Hepatocyte (in vitro differentiated cells): ENCODE results near the gene TFF1. TPM values are rescaled to one million over a fixed set of nuclear protein-coding genes. Genes with fewer than 3 reads are reported as not detected.

Experiments used
- DNase-seq: peaks from one replicate; pipeline ENCODE4 v3.0.0-alpha.2; 2016; ENCODE audit warnings: low spot score
- H2AFZ ChIP-seq: fragments of 200-600 bp; sonication (generic); 2 replicates; pipeline ENCODE4 v1.6.0; 2016; ENCODE audit warnings: antibody characterized with exemption, mild to moderate bottlenecking
- H3K27ac ChIP-seq: fragments of 200-600 bp; sonication (generic); 2 replicates; pipeline ENCODE4 v1.5.1; 2016; ENCODE audit warnings: mild to moderate bottlenecking
- H3K27me3 ChIP-seq: fragments of 200-600 bp; sonication (generic); 2 replicates; pipeline ENCODE4 v1.6.1; 2016
- H3K36me3 ChIP-seq: fragments of 200-600 bp; sonication (generic); replicated peaks from 2 replicates; pipeline ENCODE4 v1.5.1; 2016; ENCODE audit warnings: low read depth; ENCODE audit not compliant: insufficient read depth
- H3K4me1 ChIP-seq: fragments of 200-600 bp; sonication (generic); 2 replicates; pipeline ENCODE4 v1.5.1; 2016; ENCODE audit warnings: mild to moderate bottlenecking, moderate library complexity; ENCODE audit not compliant: insufficient read depth
- H3K4me2 ChIP-seq: fragments of 200-600 bp; sonication (generic); 2 replicates; pipeline ENCODE4 v1.6.0; 2016
- H3K4me3 ChIP-seq: fragments of 200-600 bp; sonication (generic); 2 replicates; pipeline ENCODE4 v1.5.1; 2016; ENCODE audit warnings: mild to moderate bottlenecking
- H3K79me2 ChIP-seq: fragments of 200-600 bp; sonication (generic); 2 replicates; pipeline ENCODE4 v1.6.0; 2017; ENCODE audit warnings: mild to moderate bottlenecking
- H3K9me2 ChIP-seq: fragments of 200-600 bp; sonication (generic); replicated peaks from 2 replicates; pipeline ENCODE4 v1.6.0; 2017; ENCODE audit warnings: mild to moderate bottlenecking; ENCODE audit not compliant: insufficient read depth
- H3K9me3 ChIP-seq: fragments of 200-600 bp; sonication (generic); 2 replicates; pipeline ENCODE4 v1.5.1; 2016; ENCODE audit warnings: low read depth, mild to moderate bottlenecking
- H4K20me1 ChIP-seq: fragments of 200-600 bp; sonication (generic); 2 replicates; pipeline ENCODE4 v1.6.0; 2016; ENCODE audit warnings: mild to moderate bottlenecking; ENCODE audit not compliant: insufficient read depth, poor library complexity, severe bottlenecking
- EZH2 ChIP-seq: fragments of 200-600 bp; sonication (generic); IDR thresholded peaks from 2 replicates; pipeline ENCODE4 v1.6.1; 2016; ENCODE audit warnings: antibody characterized with exemption, mild to moderate bottlenecking, borderline replicate concordance
- EZH2phosphoT487 ChIP-seq: fragments of 200-600 bp; sonication (generic); IDR thresholded peaks from one replicate; pipeline ENCODE4 v1.6.1; 2018; ENCODE audit warnings: antibody characterized with exemption, mild to moderate bottlenecking, low read depth, moderate library complexity; ENCODE audit not compliant: unreplicated experiment, severe bottlenecking
- WGBS: methylation state at CpG from one replicate; pipeline ENCODE4 v1.1.6; 2016; ENCODE audit warnings: low lambda C conversion rate; ENCODE audit errors: missing lambda C conversion rate; 5-methylcytosine and 5-hydroxymethylcytosine counted together
- polyA plus RNA-seq: library from polyadenylated mRNA; unstranded; fragments of >200 nt; fragmentation: Nextera tagmentation; extraction: Ambion mirVana; gene quantifications from 2 replicates; pipeline ENCODE4 v1.2.1, GENCODE V29; 2016
- total RNA-seq: library from RNA; depleted of rRNA; stranded (reverse); fragments of >200 nt; gene quantifications from 2 replicates; pipeline ENCODE4 v1.2.3, GENCODE V29; 2014
- TF ChIP-seq, protein P1 (sequence below): fragments of 200-600 bp; sonication (generic); IDR thresholded peaks from 2 replicates; pipeline ENCODE4 v1.5.1; 2016; ENCODE audit warnings: antibody characterized with exemption, mild to moderate bottlenecking; ENCODE audit not compliant: poor library complexity

The TFF1 gene
- total and polyA plus RNA-seq, 2 experiments from 2014 or later: 57.4 to 140 TPM

DNA sequence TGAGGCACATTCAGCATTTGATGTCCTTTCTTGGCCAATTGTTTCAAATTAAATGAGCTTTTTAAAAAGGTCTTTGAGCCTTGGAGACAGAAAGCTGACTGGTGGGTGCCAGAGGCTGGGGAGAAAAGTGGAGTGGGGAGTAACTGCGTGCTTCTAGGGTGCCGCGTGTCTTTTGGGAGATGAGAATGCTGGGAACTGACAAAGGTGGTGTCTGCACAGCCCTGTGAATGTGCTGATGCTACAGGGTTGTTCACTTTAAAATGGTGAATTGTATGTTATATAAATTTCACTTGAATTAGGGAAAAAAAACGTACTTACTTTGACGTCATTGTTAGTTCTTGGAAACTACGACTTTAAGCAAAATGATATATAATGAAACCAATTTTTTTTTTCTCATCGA, 8.1 kb upstream of the TFF1 start:
- no peaks in the 10 kb centered on the region for H3K36me3 ChIP-seq
- DNase-seq: no peak
- TF ChIP-seq, protein P1, sequence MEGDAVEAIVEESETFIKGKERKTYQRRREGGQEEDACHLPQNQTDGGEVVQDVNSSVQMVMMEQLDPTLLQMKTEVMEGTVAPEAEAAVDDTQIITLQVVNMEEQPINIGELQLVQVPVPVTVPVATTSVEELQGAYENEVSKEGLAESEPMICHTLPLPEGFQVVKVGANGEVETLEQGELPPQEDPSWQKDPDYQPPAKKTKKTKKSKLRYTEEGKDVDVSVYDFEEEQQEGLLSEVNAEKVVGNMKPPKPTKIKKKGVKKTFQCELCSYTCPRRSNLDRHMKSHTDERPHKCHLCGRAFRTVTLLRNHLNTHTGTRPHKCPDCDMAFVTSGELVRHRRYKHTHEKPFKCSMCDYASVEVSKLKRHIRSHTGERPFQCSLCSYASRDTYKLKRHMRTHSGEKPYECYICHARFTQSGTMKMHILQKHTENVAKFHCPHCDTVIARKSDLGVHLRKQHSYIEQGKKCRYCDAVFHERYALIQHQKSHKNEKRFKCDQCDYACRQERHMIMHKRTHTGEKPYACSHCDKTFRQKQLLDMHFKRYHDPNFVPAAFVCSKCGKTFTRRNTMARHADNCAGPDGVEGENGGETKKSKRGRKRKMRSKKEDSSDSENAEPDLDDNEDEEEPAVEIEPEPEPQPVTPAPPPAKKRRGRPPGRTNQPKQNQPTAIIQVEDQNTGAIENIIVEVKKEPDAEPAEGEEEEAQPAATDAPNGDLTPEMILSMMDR: no peak
- TF ChIP-seq EZH2phosphoT487 (no peak), EZH2 (no peak)
- no peaks in the 10 kb centered on the region for H3K9me3 ChIP-seq
- no peaks in the 10 kb centered on the region for H4K20me1 ChIP-seq
- H2AFZ ChIP-seq: no peak overlapping the region
- no peak overlapping the region for H3K4me3 ChIP-seq
- no peak overlapping the region for H3K4me2 ChIP-seq
- WGBS: 94% methylated on average over 7 of the region's 7 CpGs
- no peaks in the 10 kb centered on the region for H3K4me1 ChIP-seq
- no peaks in the 10 kb centered on the region for H3K79me2 ChIP-seq
- H3K9me2 ChIP-seq: no peaks in the 10 kb centered on the region
- no peaks in the 10 kb centered on the region for H3K27me3 ChIP-seq
- no peak overlapping the region for H3K27ac ChIP-seq

DNA sequence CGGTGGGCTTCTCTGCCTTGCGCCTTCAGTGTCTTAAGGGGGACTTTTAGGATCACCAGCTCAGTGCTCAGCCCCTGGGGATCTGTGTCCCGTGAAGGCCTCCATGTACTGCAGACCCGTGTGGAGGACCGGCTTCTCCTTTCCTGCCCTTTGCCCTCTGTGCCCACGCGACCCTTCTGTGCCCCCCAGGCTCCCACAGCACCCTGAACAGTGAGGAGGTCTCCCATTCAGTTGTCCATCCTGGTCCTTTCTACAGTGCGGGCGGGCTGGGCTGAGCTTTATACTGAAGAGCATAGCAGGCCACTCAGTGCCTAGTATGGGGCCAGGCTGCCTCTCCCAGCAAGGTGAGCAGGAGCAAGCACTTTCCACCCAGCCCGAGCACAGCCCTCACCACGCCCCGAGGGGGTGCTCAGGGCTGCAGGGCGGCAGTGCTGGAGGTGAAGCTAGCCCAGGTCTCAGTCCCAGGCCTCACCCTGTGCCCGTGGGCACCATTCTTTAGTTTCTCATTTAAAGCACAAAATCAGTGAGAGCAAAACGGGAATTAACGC, 7.6 kb upstream of the TFF1 start:
- TF ChIP-seq, protein P1: no peak
- TF ChIP-seq EZH2 (no peak), EZH2phosphoT487 (no peak)
- H3K4me3 ChIP-seq: no peak overlapping the region
- no peaks in the 10 kb centered on the region for H3K36me3 ChIP-seq
- WGBS: 84% methylated on average over 16 of the region's 16 CpGs
- H3K9me3 ChIP-seq: no peaks in the 10 kb centered on the region
- no peak for DNase-seq
- no peaks in the 10 kb centered on the region for H3K4me1 ChIP-seq
- H3K79me2 ChIP-seq: no peaks in the 10 kb centered on the region
- H3K9me2 ChIP-seq: no peaks in the 10 kb centered on the region
- no peak overlapping the region for H3K4me2 ChIP-seq
- no peaks in the 10 kb centered on the region for H4K20me1 ChIP-seq
- no peak overlapping the region for H2AFZ ChIP-seq
- no peaks in the 10 kb centered on the region for H3K27me3 ChIP-seq
- H3K27ac ChIP-seq: no peak overlapping the region

DNA sequence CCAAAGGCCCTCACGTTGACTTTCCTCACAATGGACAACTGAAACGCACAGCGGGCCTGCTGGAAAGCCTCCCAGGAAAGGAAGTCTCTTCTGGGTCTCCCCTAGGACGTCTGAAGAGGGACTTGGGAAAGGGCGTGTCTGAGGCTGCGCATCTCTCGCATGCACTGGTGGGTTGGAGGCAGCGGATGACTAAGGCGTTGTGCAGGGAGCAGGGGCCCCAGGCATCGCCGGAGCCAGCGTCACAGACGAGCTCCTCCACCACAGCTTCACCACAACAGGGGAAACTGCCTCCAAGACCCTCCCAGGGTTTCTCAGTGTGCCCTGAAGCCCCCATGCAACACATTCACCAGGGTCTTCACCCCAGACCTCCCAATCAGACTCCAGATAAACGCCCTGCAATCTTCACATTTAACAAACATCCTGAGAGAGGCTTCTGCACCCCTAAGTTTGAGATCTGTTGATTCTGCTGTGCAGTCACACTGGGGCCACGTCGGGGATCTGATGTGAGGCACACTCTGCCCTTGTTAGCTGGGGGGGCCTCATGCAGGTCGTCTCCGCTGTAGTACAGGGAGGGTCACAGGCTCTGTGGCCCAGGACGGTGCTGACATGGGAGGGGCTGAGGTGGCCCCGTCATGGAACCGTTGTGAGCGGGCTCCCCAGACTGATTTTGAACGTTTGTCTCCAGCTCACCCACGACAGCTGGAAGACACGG, 7.0 kb upstream of the TFF1 start:
- DNase-seq: no peak
- no peaks in the 10 kb centered on the region for H3K79me2 ChIP-seq
- H3K9me2 ChIP-seq: no peaks in the 10 kb centered on the region
- no peak for TF ChIP-seq EZH2phosphoT487
- TF ChIP-seq, protein P1: no peak
- no peak for TF ChIP-seq EZH2
- peaks cover under 1% of the 10 kb centered on the region for H3K4me1 ChIP-seq
- no peaks in the 10 kb centered on the region for H3K27me3 ChIP-seq
- no peak overlapping the region for H3K4me3 ChIP-seq
- no peaks in the 10 kb centered on the region for H3K9me3 ChIP-seq
- no peak overlapping the region for H3K4me2 ChIP-seq
- no peak overlapping the region for H2AFZ ChIP-seq
- 86% methylated on average over 25 of the region's 25 CpGs for WGBS
- no peaks in the 10 kb centered on the region for H3K36me3 ChIP-seq
- no peaks in the 10 kb centered on the region for H4K20me1 ChIP-seq
- H3K27ac ChIP-seq: no peak overlapping the region
